Measurements from ENCODE around the gene FARSA.
"Not testable (repeated sequence)": the region's sequence is repeated elsewhere in the genome, so short reads cannot be mapped to it uniquely, and the experiment has no call there.

FARSA gene

DNA sequence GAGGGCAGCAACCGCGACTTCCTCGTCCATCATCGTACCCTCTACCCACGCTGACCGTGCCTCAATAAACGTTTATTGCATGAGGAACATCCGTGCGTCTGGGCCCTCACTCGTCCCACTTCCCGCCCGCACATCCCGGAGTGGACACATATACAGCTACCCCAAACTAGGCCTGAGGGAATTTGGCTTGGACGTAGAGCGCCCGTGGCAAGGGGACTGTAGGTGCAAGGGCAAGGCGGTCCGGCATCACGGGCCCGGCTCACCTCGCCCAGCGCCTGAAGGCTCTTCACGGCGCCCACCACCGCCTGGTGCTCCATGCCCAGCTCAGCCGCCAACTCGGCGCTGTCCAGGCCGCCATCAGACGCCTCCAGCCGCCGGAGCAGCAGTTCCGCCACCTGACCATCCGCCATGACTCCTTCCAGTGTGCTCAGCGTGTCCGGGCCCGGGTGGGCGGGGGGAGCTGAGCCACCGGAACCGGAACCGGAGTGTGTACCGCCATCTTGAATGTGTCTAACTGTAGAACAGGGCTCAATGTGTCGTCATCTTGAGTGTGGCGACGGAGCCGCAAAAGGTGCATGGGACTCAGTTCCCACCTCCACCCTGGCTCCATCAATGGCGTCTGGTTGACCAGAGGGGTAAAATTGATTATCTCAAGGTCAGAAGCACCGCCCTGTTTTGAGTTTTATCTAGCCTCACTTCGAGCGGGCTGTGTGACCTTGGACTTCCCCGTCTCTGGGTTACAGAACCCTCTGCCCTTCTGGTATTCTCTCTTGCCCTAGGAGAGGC is at the start of gene FARSA:
TSS of gene FARSA (minus strand) at position 425 of the 786 bp plus-strand sequence. CDS start at position 410, 15 bp downstream.
- DNase-seq (ENCODE audit: low read depth) = peak; percentile 74

DNA sequence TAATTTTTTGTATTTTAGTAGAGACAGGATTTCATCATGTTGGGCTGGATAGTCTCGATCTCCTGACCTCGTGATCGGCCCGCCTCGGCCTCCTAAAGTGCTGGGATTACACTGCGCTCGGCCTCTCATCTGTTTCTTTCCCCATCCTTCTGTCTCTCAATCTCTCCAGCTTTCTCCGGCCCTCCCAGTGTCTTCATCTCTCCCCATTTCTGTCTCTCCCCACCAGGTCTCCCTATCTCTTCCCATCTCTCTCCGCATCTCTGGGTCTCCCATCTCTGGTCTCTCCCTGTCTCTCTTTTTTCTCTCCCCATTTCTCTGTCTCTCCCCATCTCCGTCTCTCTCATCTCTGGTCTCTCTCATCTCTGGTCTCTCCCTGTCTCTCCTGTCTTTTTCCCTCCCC is 49.6 kb upstream of the FARSA start:
- no peak for DNase-seq (ENCODE audit: low read depth)

DNA sequence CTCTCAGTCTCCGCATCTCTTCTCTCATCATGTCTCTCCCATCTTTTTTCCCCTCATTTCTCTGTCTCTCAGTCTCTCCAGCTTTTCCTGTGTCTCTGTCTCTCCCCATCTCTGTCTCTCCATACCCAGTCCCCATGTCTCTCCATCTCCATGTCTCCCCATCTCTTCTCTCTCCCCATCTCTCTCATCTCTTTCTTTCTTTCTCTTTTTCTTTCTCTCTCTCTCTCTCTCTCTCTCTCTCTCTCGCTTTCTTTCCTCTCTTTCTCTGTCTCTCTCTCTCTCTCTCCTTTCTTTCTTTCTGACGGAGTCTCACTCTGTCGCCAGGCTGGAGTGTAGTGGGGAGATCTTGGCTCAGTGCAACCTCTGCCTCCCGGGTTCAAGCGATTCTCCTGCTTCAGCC is 49.1 kb upstream of the FARSA start:
- no peak for DNase-seq (ENCODE audit: low read depth)

DNA sequence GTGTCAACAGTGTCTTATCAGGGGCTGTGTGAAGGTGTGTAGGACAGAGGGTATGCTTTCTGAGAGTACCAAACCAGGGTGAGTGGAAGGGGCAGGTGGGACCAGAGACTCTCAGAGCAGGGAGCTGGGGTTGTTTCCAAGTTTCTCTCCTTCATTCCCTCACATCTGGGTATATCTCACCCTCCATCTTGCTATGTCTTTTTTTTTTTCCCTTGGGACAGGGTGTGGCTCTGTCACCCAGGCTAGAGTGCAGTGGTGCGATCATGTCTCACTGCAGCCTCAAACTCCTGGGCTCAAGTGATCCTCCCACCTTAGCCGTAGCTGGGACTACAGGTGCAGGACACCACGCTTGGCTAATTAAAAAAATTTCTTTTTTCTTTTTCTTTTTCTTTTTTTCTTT is 46.5 kb upstream of the FARSA start:
- DNase-seq (ENCODE audit: low read depth) = no peak

DNA sequence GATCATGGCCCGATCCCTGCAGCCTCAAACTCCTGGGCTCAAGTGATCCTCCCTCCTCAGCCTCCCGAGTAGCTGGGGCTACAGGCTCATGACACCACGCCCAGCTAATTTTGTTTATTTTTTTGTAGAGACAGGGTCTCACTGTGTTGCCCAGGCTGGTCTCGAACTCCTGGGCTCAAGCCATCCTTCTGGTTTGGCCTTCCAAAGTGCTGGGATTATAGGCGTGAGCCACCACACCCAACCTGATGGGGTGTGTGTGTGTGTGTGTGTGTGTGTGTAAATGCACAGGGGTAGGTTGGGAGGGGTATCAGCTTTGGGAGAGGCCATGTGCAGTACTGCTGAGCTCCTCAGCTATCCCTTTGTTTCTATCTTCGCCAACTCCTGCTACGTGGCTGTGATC is 42.6 kb upstream of the FARSA start:
- DNase-seq (ENCODE audit: low read depth) = not testable (repeated sequence)

DNA sequence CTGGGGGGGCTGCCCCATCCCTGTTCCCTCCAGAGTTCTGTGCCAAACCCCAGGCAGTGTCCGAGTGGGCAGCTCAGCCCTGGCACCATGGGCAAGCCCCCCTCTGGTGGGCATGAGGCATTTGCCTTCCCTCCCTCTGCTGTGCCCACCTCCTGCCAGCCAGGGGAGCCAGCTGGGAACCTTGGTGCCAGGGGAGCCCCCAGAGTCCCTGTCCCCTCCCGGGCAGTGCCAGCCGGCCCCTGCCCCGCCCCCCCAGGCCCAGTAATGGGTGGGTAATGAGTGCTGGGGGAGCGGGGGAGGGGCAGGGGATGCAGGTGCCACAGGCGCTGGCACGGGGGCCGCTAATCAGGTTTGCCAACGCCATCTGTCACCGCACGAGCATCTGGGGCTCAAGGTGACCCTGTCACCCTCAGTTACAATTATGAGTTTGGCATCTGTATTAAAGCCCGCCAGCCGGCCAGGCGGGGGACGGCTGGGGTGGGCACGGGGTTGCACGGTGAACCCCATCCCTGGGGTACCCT is 41.8 kb upstream of the FARSA start:
- no peak for DNase-seq (ENCODE audit: low read depth)

DNA sequence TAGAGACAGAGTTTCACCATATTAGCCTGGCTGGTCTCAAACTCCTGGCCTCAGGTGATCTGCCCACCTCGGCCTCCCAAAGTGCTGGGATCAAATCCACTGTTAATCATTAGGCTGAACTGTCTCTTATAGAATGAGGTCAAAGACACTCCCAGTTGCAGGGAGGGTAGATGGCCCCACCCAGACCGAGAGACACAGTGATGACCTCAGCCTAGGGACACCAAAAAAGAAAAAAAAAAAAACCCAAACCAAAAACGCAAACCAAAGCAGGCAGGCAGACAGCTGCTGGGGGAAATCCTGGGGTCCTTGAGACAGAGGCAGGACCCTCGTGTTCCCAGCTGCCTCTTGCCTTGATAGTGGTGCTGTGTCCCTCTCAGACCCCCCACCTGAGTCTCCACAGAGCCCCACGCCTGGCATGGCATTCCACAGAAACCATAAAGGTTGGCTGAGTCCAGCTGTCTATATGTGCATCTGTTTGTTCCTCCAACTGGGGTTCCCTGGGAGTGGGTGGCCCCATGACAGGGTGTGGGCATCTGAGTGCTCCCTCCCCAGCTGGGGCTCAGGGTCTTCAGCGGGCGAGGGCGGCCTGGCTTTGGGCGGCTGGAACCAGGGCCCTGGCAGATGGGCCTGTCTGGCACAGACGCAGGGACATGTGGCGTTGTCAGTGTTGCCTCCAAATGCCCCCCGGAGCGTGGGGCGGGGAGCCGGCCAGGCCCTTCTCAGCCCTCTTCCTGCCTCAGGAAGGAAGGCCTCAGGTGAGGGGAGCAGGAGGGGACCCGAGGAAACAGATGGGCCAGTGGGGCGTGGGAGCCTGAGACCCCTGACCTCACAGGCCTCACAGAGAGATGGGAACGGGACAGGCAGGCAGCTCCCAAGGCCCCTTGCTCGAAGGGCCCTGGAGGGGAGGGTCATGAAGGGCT is 41.0 kb upstream of the FARSA start:
- DNase-seq (ENCODE audit: low read depth) = no peak

DNA sequence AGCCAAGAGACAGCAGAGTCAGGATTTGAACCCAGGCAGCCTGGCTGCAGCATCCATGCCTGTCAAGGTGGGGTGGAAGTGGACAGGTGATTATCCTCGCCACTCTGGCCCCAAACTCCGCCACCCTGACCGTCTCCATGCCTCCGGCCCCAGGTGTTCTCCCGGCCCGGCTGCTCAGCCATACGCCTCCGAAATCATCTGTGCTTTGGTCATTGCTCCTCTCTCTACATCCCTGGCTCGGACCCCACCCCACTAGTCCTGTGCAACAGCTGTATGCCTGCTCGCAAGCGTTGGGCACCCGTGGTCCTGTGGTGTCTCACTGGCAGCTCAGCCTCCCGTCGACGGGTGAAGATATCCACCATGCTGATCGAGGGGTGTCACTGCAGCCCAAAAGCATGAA is 39.7 kb upstream of the FARSA start:
- no peak for DNase-seq (ENCODE audit: low read depth)

DNA sequence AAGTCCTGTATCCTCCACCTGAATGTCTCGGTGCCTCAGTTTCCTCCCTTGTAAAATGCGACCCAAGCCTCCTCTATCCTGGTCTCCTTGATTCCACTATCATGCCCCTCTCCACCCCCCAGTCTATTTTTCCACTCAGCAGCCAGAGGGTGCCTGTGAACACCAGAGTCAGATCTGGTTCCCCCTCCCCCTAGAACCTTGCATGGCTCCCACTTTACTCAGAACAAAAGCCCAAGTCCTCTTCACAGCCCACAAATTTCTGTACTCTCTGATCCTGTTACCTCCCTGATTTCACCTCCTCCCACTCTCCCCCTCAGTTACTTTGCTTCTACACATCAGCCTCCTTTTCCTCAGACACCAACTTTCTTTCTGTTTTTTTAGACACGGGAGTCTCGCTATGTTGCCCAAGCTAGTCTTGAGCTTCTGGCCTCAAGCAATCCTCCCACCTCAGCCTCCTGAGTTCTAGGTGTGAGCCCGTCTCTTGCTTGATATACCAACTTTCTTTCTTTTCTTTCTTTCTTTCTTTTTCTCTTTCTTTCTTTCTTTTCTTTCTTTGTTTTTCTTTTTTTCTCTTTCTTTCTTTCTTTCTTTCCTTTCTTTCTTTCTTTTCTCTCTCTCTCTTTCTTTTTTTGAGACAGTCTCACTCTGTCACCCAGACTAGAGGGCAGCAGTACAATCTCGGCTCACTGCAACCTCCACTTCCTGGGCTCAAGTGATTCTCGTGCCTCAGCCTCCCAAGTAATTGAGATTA is 36.7 kb upstream of the FARSA start:
- DNase-seq (ENCODE audit: low read depth) = no peak

DNA sequence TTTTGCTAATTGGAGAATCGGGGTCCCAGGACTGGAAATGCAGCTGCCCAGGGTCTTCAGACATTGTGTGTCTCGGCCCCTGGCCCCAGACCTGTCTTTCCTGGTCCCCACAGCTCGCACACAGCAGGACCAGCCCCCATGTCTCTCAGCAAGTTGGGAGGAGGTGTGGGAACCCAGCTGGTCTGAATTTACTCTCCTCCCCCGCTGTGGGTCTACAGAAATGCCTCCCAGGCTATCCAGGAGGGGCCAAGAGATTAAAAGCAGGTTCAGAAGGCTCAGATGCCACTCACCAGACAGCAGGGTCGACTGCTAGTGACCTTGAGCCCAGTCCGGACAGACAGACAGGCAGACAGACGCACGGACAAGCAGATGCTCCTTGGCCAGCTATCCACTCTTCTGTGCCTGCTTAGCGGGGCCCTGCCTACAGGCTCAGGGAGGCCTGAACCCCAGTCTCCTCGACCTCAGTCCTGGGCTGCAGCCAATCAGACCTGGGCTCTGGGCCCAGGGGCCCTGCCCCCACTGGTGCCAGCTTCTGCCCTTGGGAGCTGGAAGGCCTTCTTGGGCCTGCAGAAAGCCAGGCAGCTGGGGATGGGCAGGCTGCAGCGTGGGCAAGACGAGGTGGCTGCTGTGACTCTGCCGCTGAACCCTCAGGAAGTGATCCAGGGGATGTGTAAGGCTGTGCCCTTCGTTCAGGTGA is 35.9 kb upstream of the FARSA start, which contains the start of gene DAND5:
TSS of gene DAND5 (plus strand) at position 285 of the 697 bp plus-strand sequence. CDS start at position 370, 85 bp downstream.
- DNase-seq (ENCODE audit: low read depth) = no peak

DNA sequence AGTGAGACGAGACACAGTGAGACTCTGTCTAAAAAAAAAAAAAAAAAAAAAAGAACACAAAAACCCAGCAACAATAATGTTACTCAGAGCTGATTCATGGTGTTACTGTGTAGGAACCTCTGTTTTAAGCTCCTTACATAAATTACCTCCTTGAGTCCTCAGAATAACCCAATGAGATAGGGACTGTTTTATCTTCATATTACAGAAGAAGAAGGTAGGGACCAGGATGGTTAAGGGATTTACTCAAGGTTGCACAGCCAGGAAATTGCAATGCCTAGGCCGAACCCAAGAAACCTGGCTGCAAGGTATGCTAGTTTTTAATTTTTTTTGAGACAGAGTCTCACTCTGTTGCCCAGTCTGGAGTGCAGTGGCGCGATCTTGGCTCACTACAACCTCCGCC is 34.4 kb upstream of the FARSA start:
- DNase-seq (ENCODE audit: low read depth) = no peak

DNA sequence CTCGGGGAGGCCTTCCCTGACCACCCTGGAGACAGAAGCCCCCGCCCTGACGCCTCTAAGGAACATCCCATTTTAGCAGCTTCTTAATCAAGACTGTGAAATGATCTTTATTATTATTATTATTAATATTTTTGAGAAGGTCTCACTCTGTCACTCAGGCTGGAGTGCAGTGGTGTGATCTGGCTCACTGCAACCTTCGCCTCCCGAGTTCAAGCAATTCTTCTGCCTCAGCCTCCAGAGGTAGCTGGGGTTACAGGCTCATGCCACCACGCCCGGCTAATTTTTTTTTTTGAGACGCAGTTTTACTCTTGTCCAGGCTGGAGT is 32.3 kb upstream of the FARSA start:
- no peak for DNase-seq (ENCODE audit: low read depth)

DNA sequence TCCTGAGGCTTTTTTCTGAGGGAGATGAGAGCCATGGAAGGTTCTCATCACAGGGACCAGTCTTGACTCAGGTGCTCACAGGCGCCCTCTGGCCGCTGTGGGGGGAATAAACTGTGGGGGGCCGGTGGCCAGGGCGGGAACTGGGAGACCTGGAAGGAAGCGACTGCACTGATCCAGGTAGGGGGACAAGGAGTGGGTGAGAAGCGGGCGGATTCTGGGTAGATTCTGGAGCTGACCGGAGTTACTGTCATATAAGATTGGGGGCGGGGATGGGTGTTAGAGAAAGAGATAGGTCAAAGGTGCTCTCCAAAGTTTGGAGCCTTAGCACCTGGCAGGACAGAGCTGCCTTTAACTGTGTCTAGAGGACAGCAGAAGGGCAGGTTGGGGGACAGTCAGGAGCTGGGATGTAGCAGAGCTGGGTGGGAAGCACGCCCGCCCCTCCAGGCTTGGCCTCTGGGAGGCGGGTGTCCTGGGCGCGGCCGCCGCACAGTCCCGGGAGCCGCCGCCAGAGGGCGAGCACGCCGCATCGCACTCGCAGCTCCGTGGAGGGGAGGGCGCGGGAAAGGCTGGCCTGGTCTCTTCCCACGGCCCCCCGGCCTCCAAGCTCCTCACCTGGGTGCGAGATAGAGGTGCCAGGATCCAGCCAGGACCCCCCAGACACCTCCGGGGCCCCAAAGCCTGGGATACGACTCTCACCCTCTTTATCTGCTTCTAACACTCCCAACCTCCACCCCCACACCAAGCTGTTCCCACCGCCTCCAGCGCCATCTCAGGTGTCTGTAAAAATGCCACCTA is 31.7 kb upstream of the FARSA start:
- DNase-seq (ENCODE audit: low read depth) = peak; percentile 44

DNA sequence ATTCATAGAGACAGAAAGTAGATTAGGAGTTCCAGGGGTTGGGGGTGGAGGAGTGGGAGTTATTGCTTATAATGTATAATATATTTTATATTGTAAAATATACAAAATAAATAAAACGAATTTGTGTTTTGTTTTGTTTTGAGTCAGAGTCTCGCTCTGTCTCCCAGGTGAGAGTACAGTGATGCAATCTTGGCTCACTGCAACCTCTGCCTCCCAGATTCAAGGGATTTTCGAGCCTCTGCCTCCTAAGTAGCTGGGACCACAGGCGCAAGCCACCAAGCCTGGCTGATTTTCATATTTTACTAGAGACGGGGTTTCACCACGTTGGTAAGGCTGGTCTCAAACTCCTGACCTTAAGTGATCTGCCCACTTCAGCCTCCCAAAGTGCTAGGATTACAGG is 26.0 kb upstream of the FARSA start:
- no peak for DNase-seq (ENCODE audit: low read depth)

DNA sequence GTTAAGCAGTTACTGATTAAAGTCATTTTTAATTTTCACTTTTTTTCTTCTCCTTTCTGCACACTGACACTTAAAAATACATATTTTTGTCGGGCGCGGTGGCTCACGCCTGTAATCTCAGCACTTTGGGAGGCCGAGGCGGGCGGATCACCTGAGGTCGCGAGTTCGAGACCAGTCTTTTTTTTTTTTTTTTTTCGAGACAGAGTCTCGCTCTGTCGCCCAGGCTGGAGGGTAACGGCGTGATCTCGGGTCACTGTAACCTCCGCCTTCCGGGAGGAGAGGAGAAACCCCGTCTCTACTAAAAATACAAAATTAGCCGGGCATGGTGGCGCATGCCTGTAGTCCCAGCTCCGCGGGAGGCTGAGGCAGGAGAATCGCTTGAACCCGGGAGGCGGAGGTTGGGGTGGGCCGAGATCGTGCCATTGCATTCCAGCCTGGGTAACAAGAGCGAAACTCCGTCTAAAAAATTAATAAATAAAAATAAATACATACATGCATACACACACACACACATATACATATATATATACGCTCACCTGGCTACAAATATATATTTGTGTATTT is 24.0 kb upstream of the FARSA start:
- not testable (repeated sequence) for DNase-seq (ENCODE audit: low read depth)

DNA sequence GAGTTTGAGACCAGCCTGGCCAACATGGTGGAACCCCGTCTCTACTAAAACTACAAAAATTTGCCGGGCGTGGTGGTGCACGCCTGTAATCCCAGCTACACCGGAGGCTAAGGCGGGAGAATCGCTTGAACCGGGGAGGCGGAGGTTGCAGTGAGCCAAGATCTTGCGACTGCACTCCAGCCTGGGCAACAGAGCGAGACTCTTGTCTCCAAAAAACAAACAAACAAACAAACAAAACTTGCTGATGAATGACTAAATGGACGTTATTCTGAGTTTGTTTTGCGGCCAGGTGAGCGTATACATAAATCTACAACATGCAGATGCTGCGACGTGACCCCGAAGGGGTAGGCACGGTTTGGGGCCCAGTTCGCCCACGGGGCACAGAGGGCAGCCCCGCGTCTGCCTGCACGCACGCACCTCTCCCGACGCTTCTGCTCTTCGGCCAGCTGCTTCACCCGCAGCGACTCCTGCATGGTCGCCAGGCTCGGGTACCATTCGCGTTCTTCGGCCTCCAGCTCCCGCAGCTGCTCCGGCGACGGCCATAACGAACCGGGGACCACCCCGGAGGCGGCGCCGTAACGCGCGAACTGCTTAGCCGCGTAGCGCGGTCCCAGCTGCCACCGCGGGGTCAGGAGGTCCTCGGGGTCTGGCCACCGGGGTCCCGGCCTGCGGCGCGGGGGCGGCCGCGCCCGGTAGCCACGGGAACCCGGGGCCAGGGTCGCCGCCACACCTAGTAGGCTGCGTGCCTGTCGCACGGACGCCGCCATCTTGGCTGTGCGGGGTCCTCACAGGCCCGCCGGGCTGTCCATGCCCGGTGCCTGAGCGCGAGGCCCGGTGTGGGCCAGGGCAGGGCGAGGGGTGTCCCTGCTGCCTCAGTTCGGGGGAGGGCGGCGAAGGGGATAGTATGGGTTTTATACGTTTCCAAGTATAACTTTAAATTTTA is 23.2 kb upstream of the FARSA start, which contains the start of gene GADD45GIP1:
TSS of gene GADD45GIP1 (minus strand) at position 778 of the 943 bp plus-strand sequence. CDS start at position 767, 11 bp downstream.
- DNase-seq (ENCODE audit: low read depth) = peak; percentile 59

DNA sequence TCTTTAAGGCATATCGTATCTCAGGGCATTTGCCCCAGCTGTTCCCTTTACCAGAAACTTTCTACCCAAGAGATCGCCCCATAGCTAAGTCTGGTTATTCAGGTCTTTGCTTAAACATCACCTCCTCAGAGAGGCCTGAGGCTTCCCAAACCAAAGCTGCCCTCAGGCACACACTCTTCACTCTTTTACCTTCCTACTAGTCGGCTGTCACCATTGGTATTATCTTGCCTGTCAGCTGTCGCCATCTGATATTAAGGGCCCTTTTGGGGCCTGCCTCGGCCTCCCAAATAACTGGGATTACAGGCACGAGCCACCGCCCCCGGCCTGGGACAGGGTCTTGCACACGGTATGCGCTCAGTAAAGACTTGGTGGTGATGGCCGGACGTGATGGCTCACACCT is 22.5 kb upstream of the FARSA start:
- no peak for DNase-seq (ENCODE audit: low read depth)

DNA sequence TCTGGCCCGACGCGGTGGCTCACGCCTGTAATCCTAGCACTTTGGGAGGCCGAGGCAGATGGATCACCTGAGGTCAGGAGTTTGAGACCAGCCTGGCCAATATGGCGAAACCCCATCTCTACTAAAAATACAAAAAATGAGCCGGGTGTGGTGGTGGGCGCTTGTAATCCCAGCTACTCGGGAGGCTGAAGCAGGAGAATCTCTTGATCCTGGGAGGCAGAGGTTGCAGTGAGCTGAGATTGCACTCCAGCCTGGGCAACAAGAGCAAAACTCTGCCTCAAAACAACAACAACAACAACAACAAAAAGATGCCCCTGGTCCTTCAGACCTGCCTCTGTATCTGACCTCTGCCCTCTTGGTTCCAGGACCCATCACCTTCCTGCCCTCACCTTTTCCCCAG is 22.1 kb upstream of the FARSA start:
- not testable (repeated sequence) for DNase-seq (ENCODE audit: low read depth)

DNA sequence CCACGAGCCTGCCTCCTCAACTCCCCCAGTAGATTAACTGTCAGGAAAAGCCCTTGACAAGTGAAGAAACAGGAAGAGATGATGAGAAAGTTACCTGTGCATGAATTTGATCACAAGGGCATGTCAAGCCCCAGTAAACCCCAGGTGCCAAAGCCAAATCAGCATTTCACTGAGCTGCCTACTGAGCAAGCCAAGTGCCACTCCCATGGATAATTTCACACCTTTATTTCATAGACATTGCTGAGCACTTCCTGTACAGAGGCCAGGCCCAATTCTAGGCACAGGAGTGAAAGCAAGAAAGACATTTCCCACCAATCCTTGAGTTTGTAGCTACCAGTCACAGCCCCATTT is 21.1 kb upstream of the FARSA start:
- no peak for DNase-seq (ENCODE audit: low read depth)
